Activated CD4-positive, CD25-positive, alpha-beta regulatory T cell (primary cell): ENCODE results near the gene RFNG.

Source experiments
- DNase-seq, 4 experiments: peaks; one replicate each; lab custom pipeline; 2025; lab: John Stamatoyannopoulos, UW

Gene RFNG

DNA sequence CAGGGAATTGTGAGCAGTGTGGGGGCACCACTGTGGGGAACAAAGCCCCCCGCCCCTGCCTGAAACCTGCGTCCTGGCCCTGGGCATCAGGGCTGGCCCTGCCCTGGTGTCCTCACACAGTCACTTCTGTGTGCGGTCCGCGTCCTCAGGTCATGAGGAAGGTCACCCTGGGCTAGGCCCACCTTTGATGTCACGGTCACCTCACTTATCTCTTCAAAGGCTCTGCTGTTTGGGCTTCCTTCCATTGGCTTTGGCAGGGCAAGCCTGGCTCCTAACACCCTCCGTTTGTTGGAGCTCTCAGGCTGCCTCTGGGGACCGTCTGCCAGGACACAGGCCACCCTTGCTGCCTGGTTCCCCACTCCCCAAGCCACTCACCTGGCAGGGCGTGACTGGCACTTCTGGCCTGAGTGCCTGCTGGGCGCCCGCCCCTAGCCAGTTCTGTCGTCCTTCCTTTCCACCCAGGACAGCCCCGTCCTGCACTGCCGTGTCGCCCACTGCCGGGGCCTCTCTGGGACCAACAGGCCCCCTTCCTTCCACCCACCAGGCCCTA is 37.8 kb downstream of the RFNG start:
- DNase-seq = no peak

DNA sequence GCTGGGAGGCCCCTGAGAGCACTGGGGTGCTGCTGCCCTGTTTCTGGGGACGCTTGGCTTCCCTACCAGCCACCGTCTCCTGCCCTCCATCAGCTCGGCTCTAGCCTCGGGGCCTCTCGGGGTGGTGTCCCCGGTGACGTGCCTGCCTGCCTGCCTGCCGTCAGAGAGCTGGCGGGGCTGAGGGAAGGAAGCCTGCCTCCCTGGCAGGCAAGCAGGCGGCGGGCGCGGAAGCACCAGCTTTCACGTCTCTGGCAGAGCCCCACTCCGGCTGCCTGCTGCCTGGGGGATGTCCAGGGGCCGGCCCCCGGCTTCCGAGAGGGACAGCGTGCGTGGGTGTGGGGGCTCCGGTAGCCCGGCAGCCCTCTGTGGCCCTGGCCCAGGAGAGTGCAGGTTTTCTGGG is 38.3 kb downstream of the RFNG start:
- no peak for DNase-seq

DNA sequence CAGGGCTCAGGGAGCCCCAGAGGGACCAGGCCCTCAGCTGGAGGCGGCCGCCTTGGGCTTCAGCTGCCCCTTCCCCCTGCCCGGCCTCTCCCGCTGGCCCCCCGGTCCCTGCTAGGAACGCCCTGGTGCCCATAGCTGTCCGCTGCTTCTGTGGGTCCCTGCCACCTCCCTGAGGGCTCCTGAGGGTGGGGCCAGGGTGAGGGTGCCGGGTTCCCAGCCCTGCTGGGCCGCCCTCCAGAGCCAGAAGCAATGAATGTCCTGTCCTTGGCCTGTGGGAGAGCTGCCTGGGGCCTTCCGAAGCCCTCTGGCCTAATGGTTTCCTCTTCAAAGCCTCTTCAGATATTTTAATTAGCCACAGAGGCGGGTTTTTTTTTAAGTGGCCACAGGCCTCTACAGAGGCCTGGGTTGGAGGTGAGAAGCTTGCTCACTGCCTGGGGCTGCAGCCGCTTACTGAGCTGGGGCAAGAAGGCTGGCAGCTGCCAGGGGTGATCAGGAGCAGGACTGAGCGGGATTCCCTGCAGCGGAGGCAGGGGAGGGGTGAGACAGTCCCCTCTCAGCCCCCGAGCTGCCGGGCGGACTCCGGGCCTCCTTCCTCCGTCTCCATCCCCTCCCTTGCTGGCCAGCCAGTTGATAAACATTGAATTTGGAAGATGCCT is 38.8 kb downstream of the RFNG start:
- DNase-seq = no peak

DNA sequence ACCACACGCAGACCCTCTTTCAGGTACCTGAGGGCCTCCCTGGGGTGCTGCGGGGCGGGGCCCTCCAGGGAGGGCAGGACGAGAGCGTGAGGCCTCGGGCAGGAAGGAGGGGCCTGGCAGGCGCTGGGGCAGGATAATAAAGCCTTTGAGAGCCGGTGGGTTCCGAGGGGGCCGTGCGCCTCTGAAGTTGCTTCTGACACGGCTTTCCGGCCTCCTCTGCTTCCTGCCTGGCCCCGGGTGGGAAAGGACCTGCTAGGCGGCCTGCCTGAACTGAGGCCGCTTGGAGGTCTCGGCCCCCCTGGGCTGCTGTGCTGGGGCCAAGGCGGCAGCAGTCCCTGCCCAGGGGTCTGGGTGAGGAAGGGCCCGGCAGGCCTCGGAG is 39.4 kb downstream of the RFNG start:
- no peak for DNase-seq

DNA sequence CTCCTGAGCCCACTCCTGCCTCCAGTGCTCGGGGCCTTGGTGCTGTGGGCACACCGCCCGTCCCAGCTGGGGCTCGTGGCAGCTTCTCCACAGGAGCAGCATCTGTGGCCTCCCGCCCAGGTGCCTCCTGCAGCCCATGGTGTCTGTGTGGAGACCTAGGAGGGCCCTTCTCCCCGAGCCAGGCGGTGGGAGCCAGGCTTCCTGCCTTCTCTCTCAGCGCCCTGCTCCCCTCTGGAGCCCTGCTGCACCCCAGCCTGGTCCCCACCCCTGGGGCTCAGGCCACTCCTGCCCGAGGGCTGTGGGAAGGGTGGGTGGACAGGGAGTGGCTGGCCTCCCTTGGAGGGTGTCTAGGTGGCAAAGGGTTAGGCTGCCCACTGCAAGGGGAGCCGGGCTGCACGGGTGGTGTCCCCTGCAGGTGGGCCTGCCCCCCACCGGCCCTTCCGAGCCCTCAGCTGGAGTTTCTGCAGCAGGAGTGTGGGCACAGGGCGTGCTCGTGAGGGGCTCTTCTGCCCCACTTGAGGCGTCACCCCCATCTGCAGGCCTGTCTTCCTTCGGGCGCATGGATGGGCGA is 39.9 kb downstream of the RFNG start:
- DNase-seq = no peak

DNA sequence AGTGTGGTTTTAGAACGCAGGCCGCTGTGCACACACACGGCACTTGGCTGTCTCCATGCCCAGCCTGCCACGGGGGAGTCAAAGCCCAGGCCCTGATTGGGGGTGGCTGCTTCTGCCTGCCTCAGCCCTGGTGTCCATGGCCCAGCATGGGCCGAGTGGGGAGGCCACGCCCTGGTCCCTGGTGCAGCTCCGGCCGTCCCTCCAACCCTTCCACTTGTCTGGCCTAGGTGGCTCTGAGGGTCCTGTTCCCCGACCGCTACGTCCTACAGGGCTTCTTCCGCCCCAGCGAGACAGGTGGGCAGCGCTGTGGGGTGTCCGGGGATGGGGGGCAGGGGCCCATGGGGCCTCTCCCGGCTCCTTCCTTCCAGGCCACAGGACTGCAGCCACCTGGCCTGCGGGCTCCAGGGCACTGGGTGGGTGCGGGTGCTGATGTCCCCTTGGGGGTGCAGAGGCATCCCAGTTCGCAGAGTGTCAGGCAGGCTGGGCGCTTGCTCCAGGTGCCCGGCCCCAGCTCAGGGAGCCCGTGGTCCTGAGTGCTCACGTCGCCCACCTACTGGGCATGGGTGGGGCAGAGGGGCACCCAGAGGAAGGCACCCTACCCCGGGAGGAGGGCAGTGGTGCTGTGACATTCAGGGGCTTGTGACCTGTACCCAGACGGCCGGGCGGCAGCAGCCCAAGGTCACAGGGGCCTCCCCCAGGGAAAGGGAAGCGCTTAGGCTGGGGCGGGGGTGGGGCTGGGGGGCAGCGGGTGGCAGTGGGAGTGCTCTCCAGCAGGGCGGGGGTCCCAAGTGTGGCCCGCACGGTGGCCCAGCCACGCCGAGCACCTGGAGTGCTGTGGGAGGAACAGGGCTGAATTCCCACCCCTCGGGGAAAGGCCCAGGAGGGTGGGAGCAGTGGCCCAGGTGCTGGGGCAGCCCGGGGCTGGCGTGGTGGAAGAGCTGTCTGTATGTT is 40.8 kb downstream of the RFNG start:
- DNase-seq = no peak

DNA sequence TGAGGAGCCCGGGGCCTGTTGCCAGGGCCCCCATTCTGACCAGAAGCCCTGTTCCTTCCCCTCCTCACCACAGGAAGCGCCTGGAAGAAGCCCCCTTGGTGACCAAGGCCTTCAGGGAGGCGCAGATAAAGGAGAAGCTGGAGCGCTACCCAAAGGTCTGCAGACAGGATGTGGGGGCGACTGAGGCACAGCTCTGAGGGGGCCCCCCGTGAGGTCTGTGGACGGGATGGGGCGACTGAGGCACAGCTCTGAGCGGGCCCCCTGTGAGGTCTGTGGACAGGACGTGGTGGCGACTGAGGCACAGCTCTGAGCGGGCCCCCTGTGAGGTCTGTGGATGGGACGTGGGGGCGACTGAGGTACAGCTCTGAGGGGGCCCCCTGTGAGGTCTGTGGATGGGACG is 42.2 kb downstream of the RFNG start:
- DNase-seq = no peak

DNA sequence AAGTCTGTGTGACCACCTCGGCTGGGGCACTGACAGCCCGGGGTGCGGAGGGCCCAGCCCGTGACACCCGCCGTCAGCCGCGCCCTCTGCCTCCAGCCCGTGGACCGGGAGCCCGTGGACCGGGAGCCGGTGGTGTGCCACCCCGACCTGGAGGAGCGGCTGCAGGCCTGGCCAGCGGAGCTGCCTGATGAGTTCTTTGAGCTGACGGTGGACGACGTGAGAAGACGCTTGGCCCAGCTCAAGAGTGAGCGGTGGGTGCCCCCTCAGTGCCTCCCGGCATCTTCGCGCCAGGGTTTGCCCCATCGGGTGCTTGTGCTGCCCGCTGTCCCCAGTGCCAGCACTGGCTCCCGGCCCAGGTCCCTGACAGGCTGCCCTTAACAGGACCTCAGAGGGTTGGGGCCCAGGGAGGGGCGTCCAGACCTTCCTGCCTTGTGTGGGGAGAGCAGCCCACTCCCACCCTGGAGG is 42.6 kb downstream of the RFNG start:
- DNase-seq = no peak

DNA sequence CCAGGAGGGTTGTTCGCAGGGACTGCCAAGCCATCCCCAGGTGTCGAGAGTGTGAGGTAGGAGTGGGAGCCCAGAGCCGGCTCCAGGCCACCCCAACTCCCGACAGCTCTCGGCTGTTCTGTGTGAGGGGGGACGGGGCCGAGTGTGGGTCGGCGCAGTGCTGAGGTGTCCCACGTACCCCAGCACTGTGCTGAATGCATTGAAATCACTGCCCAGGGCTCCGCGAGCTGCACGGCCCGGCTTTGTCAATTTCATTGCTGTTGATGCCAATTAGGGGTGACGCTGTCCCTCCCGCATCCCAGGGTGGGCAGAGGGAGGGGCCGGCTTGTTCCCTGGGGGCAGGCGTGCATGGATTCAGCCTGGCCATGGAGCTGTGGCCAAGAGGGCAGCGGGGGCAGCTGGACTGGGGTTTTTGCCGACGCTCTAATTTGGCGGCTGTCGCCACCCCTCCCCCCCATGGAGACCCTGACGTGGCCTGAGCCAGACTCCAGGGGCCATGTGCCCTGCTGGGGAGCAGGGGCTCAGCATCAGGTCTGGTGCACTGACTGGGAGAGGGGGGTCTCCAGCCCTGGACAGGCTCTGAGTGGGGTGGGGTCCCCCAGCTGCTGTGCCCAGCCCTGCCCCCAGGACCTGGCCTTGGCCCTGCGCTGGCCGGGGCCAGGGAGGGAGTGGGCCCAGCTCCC is 43.2 kb downstream of the RFNG start:
- DNase-seq = no peak

DNA sequence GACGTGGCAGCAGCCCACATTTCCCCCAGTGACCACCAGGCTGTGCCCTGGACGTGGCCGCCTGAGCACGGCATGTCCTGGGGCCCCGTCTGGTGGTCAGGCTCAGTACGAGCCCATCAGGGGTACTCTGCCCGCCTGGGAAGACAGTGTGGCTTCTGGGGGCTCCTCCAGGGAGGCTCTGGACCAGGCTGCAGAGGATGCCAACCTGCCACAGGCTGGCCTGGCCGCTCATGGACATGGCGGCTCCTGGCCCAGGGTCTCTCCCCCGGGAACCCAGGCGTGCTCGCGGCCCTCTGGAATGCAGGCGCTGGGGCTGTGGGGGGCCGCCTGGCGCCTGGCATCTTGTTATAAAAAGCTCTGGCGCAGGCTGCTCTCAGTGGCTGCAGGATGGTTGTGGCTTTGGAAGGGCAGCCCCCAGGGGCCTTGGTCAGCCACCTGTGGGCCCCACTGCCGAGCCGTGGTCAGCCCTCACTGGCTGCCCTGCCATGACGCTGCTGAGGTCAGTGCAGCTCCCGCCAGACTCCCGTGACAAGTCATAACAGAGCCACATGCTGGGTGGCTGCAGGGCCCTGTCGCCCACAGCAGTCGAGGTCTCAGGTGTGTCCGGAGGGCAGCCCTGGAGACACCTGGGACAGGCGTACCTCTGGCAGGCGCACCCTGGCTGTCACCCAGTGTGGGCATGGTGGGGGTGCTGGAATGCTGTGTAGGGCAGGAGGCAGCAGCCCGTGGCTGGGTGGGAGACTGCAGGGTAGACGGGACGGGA is 43.9 kb downstream of the RFNG start:
- DNase-seq = no peak

DNA sequence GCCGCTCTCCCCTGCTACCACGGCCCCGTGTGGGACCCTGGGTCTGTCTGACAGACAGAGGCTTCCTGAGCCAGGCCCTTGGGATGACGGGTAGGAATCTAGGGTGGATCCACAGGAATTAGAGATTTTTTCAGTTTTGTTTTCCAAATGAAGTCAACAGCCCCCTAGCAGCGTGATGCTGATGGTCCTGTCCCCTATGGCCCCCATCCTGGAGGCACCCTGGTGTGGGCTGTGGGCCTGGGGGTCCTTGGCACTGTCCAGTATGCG is 44.5 kb downstream of the RFNG start:
- DNase-seq = no peak

DNA sequence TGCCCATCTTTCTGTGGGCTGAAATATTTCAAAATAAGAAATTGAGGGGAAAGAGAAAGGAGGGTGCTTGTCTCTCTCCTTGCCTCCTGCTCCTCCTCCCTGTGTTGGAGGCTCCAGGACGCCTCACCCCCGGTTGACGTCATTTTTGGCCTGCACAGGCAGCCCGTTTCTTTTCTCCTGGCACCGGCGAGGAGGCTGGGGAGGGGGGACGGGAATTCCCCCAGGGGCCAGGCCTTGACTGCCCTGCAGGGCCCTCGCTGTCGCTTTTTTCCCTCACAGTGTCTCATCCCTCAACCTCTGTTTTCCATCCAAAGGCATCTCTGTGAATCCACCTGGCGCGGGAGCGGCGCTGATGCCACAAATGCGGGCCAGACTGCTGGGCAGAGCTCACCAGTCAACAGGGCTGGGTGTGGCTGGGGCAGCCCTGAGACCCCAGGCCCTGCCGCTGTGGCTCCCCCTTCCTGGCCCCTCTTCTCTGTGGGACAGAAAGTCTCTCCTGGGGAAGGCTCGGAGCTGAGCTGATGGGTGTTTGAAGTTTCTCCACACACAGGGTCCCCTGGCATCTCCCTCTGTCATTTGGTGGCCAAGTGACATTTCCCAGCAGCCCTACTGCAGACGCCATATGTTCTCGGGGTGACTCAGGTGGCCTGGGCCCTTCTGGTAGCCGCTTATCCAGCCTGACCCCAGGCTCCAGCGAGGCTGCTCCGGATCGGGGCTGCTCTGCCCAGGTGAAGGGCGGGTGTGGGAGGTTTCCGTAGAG is 45.0 kb downstream of the RFNG start:
- DNase-seq = no peak

DNA sequence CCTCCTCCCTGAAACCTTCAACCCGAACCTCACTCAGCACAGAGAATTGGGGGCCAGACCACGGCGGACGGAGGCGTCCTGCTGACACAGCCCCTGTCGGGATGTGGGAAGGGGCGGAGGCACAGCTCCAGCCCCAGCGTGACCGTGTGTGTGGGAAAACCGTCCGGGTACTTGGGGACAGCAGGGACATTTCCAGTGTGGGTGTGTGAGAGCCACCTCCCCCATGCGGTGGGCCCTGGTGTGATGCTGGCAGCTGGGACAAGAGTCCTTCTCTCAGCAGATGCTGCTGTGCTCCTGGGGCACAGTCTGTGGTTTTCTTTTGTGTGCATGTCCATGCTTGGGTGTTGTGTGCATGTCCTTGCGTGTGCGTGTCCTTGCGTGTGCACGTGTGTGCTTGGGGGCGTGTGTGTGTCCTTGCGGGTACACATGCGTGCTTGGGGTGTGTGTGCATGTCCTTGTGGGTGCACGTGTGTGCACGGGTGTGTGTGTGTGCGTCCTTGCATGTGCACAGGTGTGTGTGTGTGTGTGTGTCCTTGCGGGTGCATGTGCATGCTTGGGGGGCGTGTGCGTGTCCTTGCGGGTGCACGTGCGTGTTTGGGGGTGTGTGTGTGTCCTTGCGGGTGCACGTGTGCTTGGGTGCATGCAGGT is 45.8 kb downstream of the RFNG start:
- DNase-seq = no peak

DNA sequence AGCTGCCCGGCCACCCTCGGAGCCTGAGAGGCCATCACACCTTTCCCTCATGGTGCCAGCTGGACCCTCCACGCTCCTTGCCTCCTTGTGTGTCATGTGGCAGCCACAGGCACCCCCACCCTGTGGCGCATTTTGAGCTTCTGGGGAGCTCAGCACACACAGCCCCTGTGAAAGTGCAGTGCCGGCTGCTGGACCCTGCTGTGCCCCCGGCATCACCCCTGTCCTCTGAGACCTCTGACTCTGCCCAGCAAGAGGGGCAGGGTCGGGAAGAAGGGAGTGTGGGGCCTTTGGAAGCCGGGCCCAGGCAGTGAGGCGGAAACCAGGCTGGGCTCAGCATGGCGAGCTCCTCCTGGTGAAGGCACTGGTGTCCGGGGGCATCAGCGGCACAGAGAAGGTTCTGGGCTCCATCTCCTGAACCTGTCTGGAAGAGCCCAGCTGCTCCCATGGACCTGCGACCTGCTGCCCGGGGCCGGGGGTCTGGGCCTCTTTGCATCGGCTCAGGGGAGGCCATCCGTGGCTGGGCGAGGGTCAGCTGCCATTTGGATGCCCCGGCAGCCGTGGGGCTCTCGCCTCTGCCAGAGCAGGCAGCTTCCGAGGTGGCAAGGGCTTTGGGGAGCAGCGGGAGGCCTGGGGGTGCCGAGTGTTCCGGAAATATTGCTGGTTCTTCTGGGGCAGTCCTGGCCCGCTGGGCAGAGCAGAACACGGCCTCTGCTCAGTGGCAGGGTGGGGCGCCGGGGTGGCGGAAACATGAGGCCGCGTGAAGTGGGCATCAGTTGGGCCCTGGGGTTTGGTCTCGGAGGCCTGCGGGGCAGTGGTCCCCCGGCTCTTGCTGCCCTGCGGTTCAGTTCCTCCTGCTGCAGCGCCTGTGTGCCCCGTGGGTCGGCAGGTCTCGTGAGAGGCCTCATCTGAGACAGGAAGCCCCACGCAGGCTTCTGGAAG is 46.8 kb downstream of the RFNG start:
- no peak for DNase-seq

DNA sequence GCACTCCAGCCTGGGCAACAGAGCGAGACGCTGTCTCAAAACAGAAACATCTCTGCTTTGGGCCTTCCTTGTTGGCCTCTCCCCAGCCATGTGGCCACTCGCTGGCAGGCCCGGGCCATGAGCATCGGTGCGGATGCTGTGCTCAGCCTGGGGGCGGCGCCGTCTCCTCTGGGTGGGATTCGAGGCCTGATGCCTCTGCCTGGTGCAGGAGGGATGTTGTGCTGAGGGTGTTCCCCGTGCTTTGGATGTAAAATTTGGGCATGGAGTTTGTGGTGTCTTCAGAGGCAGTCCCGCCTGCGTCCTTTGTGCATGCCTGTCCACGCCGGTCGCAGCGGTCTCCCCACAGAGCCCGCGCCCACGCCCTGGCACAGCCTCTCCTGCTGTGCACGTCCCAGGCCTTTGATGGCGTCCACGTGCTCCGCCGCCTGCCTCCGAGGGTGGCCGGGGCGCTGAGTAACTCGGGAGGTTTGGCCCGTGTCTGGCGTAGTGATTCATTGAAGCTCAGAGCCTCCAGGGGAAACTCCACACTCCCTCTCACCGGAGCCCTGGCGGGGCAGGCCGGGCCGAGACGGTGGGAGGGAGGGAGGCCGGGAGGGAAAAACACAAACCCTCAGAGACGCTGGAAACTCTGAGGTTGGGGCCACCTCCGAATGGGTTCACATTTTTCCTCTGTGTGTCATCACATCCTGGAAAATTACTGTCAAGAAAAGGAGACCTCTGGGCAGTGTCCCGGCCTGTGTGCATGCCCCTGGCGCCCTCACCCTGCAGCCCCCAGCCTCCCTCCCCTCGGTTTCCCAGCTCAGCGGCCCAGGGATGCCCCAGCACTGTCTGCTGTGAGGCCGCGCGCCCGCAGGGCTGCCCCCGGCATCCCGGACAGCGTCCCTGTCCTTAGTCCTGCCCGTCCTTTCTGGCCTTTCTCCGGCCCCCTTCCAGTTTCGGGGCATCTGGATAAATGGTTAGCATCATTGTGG is 47.9 kb downstream of the RFNG start:
- DNase-seq = no peak

DNA sequence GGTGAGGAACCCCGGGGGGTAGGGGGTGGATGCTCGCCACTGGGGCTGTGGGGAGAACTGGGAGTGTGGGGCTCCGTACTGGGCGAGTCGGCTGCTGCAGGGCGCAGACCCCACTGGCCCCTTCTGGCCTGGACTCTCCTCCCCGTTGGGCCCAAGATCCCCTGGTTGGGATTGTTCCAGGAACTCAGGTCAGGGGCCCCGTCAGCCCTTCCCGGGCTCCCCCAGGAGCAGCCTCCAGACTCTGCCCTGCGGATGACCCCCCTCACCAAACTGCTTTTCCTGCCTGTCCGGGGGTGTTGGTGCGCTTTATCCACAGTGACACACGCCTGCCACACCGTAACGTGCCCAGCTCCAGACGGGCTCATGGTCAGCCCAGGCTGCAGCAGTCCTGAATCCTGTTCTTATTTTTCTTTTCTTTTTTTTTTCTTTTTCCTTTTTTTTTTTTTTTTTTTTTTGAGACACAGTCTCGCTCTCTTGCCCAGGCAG is 50.0 kb downstream of the RFNG start:
- no peak for DNase-seq

DNA sequence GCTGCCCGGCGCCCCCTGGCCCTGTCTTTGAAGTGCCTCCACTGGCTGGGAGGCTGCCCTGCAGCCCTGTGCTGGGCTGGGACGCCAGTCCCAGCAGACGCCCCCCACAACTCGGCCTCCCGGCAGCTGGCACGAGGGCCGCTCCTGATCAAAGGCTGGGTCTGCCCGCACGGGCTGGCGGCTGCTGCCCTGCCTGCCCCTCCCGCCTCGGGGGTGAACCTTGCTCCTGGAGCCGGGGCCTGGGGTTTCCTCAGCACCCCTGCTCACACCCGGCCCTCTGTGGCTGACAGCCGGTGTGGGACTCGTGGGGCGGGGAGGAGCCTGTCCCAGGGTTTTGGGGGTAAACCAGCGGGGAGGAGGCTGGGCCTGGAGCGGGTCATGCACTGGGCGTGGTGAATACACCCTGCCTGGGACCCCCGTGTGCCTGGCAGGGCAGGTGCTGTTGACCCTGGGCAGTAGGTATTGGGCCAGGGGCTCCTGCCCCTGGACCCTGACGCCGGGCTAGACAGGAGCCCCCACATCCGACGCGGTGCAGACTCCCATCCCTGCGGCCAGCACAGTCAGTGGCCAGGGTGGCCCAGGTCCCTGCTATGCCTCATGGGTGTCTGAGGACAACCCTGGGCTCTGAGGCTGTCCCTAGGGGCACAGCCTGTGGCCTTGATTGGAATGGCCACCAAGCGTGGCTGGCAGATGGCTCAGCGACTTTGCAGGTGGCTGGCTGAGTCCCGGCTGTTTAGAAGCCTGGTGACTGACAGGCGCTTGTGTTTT is 50.6 kb downstream of the RFNG start:
- no peak for DNase-seq
